Measurements from ENCODE around the gene CMTM2. TPM values are rescaled to one million over a fixed set of nuclear protein-coding genes. Genes with fewer than 3 reads are reported as not detected.

CMTM2 gene
- total and polyA plus RNA-seq, 9 of the 15 experiments (the other 6 are each of a cell fraction or from before 2014, with no cell fraction given), result not detected

GRCh38 chr16:66619534-66620428, 40.5 kb downstream of the CMTM2 start (continued):
- TF ChIP-seq ZNF584 (CRISPR knock-in tag; IDR thresholded peaks at IDR 0.05; ENCODE audit: low read depth) (no peak; the same call in 1 of the 2 replicates), MYC (IDR thresholded peaks at IDR 0.05; ENCODE audit: low read depth, low read length) (peak; percentile 85), MYC (CRISPR knock-in tag; IDR thresholded peaks at IDR 0.05; ENCODE audit: borderline replicate concordance, low read depth) (no peak), IFI16 (CRISPR knock-in tag; IDR thresholded peaks at IDR 0.05) (no peak), FOXP1 (CRISPR knock-in tag; IDR thresholded peaks at IDR 0.05) (no peak), SIX5 (IDR thresholded peaks at IDR 0.05; ENCODE audit: borderline replicate concordance in 1 of 2, insufficient read depth in 1 of 2, low read depth in 1 of 2, low read length in 2 of 2) (no peak), KHSRP (IDR thresholded peaks at IDR 0.05) (no peak), CEBPB (tag; IDR thresholded peaks at IDR 0.05) (peak; percentile 40), MITF (IDR thresholded peaks at IDR 0.05) (no peak), HBP1 (CRISPR knock-in tag; IDR thresholded peaks at IDR 0.05) (no peak), PTBP1 (IDR thresholded peaks at IDR 0.05; ENCODE audit: low read depth, low read length) (no peak), ZNF592 (IDR thresholded peaks at IDR 0.05) (peak; percentile 84; the same call in 1 of the 2 replicates), ELF2 (CRISPR knock-in tag; IDR thresholded peaks at IDR 0.05) (no peak), GTF2B (IDR thresholded peaks at IDR 0.05; ENCODE audit: extremely low read depth, insufficient read length) (no peak), C11orf30 (IDR thresholded peaks at IDR 0.05; ENCODE audit: low read depth) (no peak), ZNF316 (IDR thresholded peaks at IDR 0.05) (no peak), MAFG (tag; conservative IDR thresholded peaks at IDR 0.05) (no peak), CHD1 (IDR thresholded peaks at IDR 0.05; ENCODE audit: low read length) (no peak), BRD4 (IDR thresholded peaks at IDR 0.05) (no peak)

Measured in K562 (cell line).